ENCODE measurements around the gene NFIA.
"Not testable (repeated sequence)": the region's sequence is repeated elsewhere in the genome, so short reads cannot be mapped to it uniquely, and the experiment has no call there.

The NFIA gene

GRCh38 chr1:61109158-61109557, 26.8 kb downstream of the NFIA start:
- DNase-seq = no peak

- no peak for DNase-seq
These were observed 27.5 kb downstream of the NFIA start for GRCh38 chr1:61109910-61110309.

GRCh38 chr1:61110554-61110953, 28.2 kb downstream of the NFIA start:
- no peak for DNase-seq

GRCh38 chr1:61111084-61112004, 29.0 kb downstream of the NFIA start:
- no peak for DNase-seq

GRCh38 chr1:61114178-61114870, 32.0 kb downstream of the NFIA start:
- no peak for DNase-seq

GRCh38 chr1:61115436-61115835, 33.1 kb downstream of the NFIA start:
- no peak for DNase-seq

GRCh38 chr1:61116421-61116820, 34.1 kb downstream of the NFIA start:
- no peak for DNase-seq

GRCh38 chr1:61117283-61117682, 34.9 kb downstream of the NFIA start:
- no peak for DNase-seq

- no peak for DNase-seq
These were observed 36.7 kb downstream of the NFIA start for GRCh38 chr1:61119085-61119484.

GRCh38 chr1:61120246-61120840, 38.0 kb downstream of the NFIA start:
- DNase-seq = no peak

- no peak for DNase-seq
These were observed 38.6 kb downstream of the NFIA start for GRCh38 chr1:61120998-61121397.

- DNase-seq = no peak
These were observed 39.3 kb downstream of the NFIA start for GRCh38 chr1:61121631-61122030.

GRCh38 chr1:61122389-61122788, 40.0 kb downstream of the NFIA start:
- DNase-seq = no peak

- DNase-seq = no peak
These were observed 41.0 kb downstream of the NFIA start for GRCh38 chr1:61123326-61123725.

GRCh38 chr1:61124078-61124477, 41.7 kb downstream of the NFIA start:
- no peak for DNase-seq

GRCh38 chr1:61124696-61125095, 42.3 kb downstream of the NFIA start:
- no peak for DNase-seq

GRCh38 chr1:61125263-61125662, 42.9 kb downstream of the NFIA start:
- DNase-seq = no peak

GRCh38 chr1:61125895-61126294, 43.5 kb downstream of the NFIA start:
- DNase-seq = no peak

GRCh38 chr1:61126843-61127242, 44.5 kb downstream of the NFIA start:
- DNase-seq = not testable (repeated sequence)

GRCh38 chr1:61130338-61131000, 48.1 kb downstream of the NFIA start:
- DNase-seq = no peak

GRCh38 chr1:61131248-61131647, 48.9 kb downstream of the NFIA start:
- DNase-seq = no peak

- no peak for DNase-seq
These were observed 49.4 kb downstream of the NFIA start for GRCh38 chr1:61131716-61132115.

- DNase-seq = no peak
These were observed 49.8 kb downstream of the NFIA start for GRCh38 chr1:61132176-61132638.
